SU-DHL-6 (cell line): ENCODE results near the gene AKAP1.

ENCODE experiments used
- CTCF ChIP-seq: fragments of 200-600 bp; sonication (generic); IDR thresholded peaks from one replicate; pipeline ENCODE4 v1.5.1; 2017; ENCODE audit warnings: antibody characterized with exemption, mild to moderate bottlenecking, low read length, moderate library complexity; ENCODE audit not compliant: insufficient read depth, poor library complexity, severe bottlenecking
- EZH2phosphoT487 ChIP-seq: fragments of 200-600 bp; sonication (generic), shearing (Covaris generic); conservative IDR thresholded peaks from 2 replicates; pipeline ENCODE4 v1.6.1; 2018; ENCODE audit warnings: mild to moderate bottlenecking, antibody characterized with exemption, low read length, moderate library complexity, mixed read lengths

- no peak for TF ChIP-seq CTCF
- no peak for TF ChIP-seq EZH2phosphoT487
These were observed 19.6 kb downstream of the AKAP1 start for GRCh38 chr17:57104461-57105175.
